ENCODE measurements around the gene DAB2.

GRCh38 chr5:39423331-39423751 lies 1.4 kb downstream of the DAB2 start:
- TF ChIP-seq TAF1 (IDR thresholded peaks at IDR 0.05; ENCODE audit: low read depth, low read length) = no peak
- no peak for TF ChIP-seq POLR2A (IDR thresholded peaks at IDR 0.05; ENCODE audit: low read depth, low read length)
- TF ChIP-seq PAX5 (IDR thresholded peaks at IDR 0.05; ENCODE audit: insufficient read depth, low read length, severe bottlenecking) = no peak
- TF ChIP-seq POLR2AphosphoS5 (IDR thresholded peaks at IDR 0.05; ENCODE audit: low read depth, low read length) = no peak
- no peak for TF ChIP-seq SPI1 (IDR thresholded peaks at IDR 0.05; ENCODE audit: low read depth, low read length)

All from GM12891 (cell line).